Cardiac fibroblast (primary cell): ENCODE data around the gene LAMC1.
A peak's percentile ranks its signal among the peaks of the same experiment; 100 is the strongest.

Experiments
- DNase-seq, 2 donors: peaks; one replicate each; pipeline versions ENCODE4 v3.0.0 to v3.0.0-alpha.2; 2010; ENCODE audit warnings: low read depth in 2 of 2
- H3K4me3 ChIP-seq, 2 donors: replicated peaks in 1 of 2; 1 replicate in 1 of 2; 2 replicates in 1 of 2; pipeline ENCODE4 v1.5.1; 2011; ENCODE audit warnings: low read depth in 2 of 2, low read length in 2 of 2, mild to moderate bottlenecking in 2 of 2, moderate library complexity in 1 of 2
- CTCF ChIP-seq: IDR thresholded peaks from one replicate; pipeline ENCODE4 v1.5.1; 2011; ENCODE audit warnings: low read depth, mild to moderate bottlenecking, low read length, inconsistent platforms

LAMC1 gene

GRCh38 chr1:183139281-183139942 lies 116.2 kb downstream of the LAMC1 start:
- TF ChIP-seq CTCF = no peak
- peak; percentile 61 to 89 for DNase-seq
- no peak overlapping the region for H3K4me3 ChIP-seq

GRCh38 chr1:183140633-183141032 lies 117.4 kb downstream of the LAMC1 start:
- H3K4me3 ChIP-seq = no peak overlapping the region
- no peak for TF ChIP-seq CTCF
- no peak for DNase-seq

- H3K4me3 ChIP-seq = no peak overlapping the region
- no peak for TF ChIP-seq CTCF
- no peak for DNase-seq
These were observed 119.0 kb downstream of the LAMC1 start for GRCh38 chr1:183142171-183142570.

GRCh38 chr1:183143576-183144315 lies 120.5 kb downstream of the LAMC1 start:
- no peak overlapping the region for H3K4me3 ChIP-seq
- TF ChIP-seq CTCF = no peak
- DNase-seq = no peak

GRCh38 chr1:183144752-183145151 lies 121.5 kb downstream of the LAMC1 start:
- no peak for TF ChIP-seq CTCF
- DNase-seq = no peak
- H3K4me3 ChIP-seq = no peak overlapping the region

GRCh38 chr1:183147735-183148134 lies 124.5 kb downstream of the LAMC1 start:
- H3K4me3 ChIP-seq = no peak overlapping the region
- peak in 1 of 2 donors; percentile 60 for DNase-seq
- no peak for TF ChIP-seq CTCF

GRCh38 chr1:183148599-183148998 lies 125.4 kb downstream of the LAMC1 start:
- no peak for TF ChIP-seq CTCF
- peak; percentile 59 to 60 for DNase-seq
- H3K4me3 ChIP-seq = no peak overlapping the region
